Neural progenitor cell (in vitro differentiated cells): ENCODE results near the gene TRIM50. TPM values are rescaled to one million over a fixed set of nuclear protein-coding genes. Genes with fewer than 3 reads are reported as not detected.
"Not testable (repeated sequence)": the region's sequence is repeated elsewhere in the genome, so short reads cannot be mapped to it uniquely, and the experiment has no call there.

Source experiments
- DNase-seq: peaks from one replicate; pipeline ENCODE4 v3.0.0-alpha.2; 2016; ENCODE audit warnings: low spot score
- H2AFZ ChIP-seq: fragments of 200-600 bp; sonication (generic); replicated peaks from 2 replicates; pipeline ENCODE4 v1.6.1; 2016; ENCODE audit warnings: antibody characterized with exemption
- H3F3A ChIP-seq: fragments of 200-600 bp; sonication (generic); 2 replicates; pipeline ENCODE4 v1.6.1; 2016; ENCODE audit warnings: antibody characterized with exemption, low read depth
- H3K27ac ChIP-seq: fragments of 200-600 bp; sonication (generic); 2 replicates; pipeline ENCODE4 v1.5.1; 2016; ENCODE audit warnings: mild to moderate bottlenecking
- H3K27me3 ChIP-seq: fragments of 200-600 bp; sonication (generic); 2 replicates; pipeline ENCODE4 v1.6.1; 2016; ENCODE audit warnings: mild to moderate bottlenecking, moderate library complexity
- H3K36me3 ChIP-seq: fragments of 200-600 bp; sonication (generic); 2 replicates; pipeline ENCODE4 v1.5.1; 2016
- H3K4me1 ChIP-seq: fragments of 200-600 bp; sonication (generic); 2 replicates; pipeline ENCODE4 v1.6.1; 2016; ENCODE audit warnings: mixed run types
- H3K4me2 ChIP-seq: fragments of 200-600 bp; sonication (generic); 2 replicates; pipeline ENCODE4 v1.6.1; 2016
- H3K4me3 ChIP-seq: fragments of 200-600 bp; sonication (generic); 2 replicates; pipeline ENCODE4 v1.5.1; 2016
- H3K79me2 ChIP-seq: fragments of 200-600 bp; sonication (generic); 2 replicates; pipeline ENCODE4 v1.6.1; 2016; ENCODE audit warnings: low read depth
- H3K9ac ChIP-seq: fragments of 200-600 bp; sonication (generic); 2 replicates; pipeline ENCODE4 v1.6.1; 2016
- H3K9me3 ChIP-seq: fragments of 200-600 bp; sonication (generic); 2 replicates; pipeline ENCODE4 v1.5.1; 2016; ENCODE audit warnings: low read depth
- H4K20me1 ChIP-seq: fragments of 200-600 bp; sonication (generic); 2 replicates; pipeline ENCODE4 v1.6.1; 2016; ENCODE audit warnings: low read depth
- H3K27ac Mint-ChIP-seq: 3 replicates; pipeline ENCODE4 v1.8.0; 2021; ENCODE audit warnings: mixed read lengths
- H3K27me3 Mint-ChIP-seq: 2 replicates; pipeline ENCODE4 v1.8.0; 2022; ENCODE audit warnings: low read depth, mild to moderate bottlenecking, inconsistent platforms, moderate library complexity, mixed read lengths; ENCODE audit not compliant: insufficient read depth
- H3K36me3 Mint-ChIP-seq: 3 replicates; pipeline ENCODE4 v1.8.0; 2021; ENCODE audit warnings: mixed read lengths
- H3K4me1 Mint-ChIP-seq: 3 replicates; pipeline ENCODE4 v1.8.0; 2021; ENCODE audit warnings: mixed read lengths
- H3K4me3 Mint-ChIP-seq: 3 replicates; pipeline ENCODE4 v1.8.0; 2021; ENCODE audit warnings: mild to moderate bottlenecking, moderate library complexity, mixed read lengths
- H3K9me3 Mint-ChIP-seq: 3 replicates; pipeline ENCODE4 v1.8.0; 2020; ENCODE audit warnings: mixed read lengths
- CTCF ChIP-seq: fragments of 200-600 bp; sonication (generic); IDR thresholded peaks from 2 replicates; pipeline ENCODE4 v1.5.1; 2017; ENCODE audit warnings: antibody characterized with exemption, mild to moderate bottlenecking
- EZH2 ChIP-seq: fragments of 200-600 bp; sonication (generic); IDR thresholded peaks from 2 replicates; pipeline ENCODE4 v1.6.1; 2017; ENCODE audit warnings: antibody characterized with exemption, mild to moderate bottlenecking, moderate library complexity
- EZH2phosphoT487 ChIP-seq: fragments of 200-600 bp; sonication (generic); IDR thresholded peaks from 2 replicates; pipeline ENCODE4 v1.6.1; 2017; ENCODE audit warnings: antibody characterized with exemption
- total RNA-seq: library from RNA; depleted of rRNA; stranded (reverse); fragments of >200 nt; gene quantifications from 2 replicates; pipeline ENCODE4 v1.2.3, GENCODE V29; 2015; ENCODE audit warnings: low replicate concordance

Gene TRIM50
- not detected in 2 replicates for total RNA-seq

GRCh38 chr7:73327922-73328321, at the start of gene TRIM50, which contains the start of gene FKBP6:
Gene TRIM50 (minus strand): TSS chr7:73328082. CDS start chr7:73324787, 3,295 bp downstream.
Gene FKBP6 (plus strand): TSS chr7:73328161. CDS start chr7:73328429, 268 bp downstream.
- not testable (repeated sequence) for H3K4me2 ChIP-seq, H3K79me2 ChIP-seq, H3K4me3 ChIP-seq, H3K27me3 Mint-ChIP-seq, H2AFZ ChIP-seq, H3K27ac ChIP-seq, H3K4me1 ChIP-seq, H3K27ac Mint-ChIP-seq, H4K20me1 ChIP-seq, H3F3A ChIP-seq, H3K27me3 ChIP-seq, DNase-seq, H3K9me3 Mint-ChIP-seq, H3K9me3 ChIP-seq, H3K9ac ChIP-seq, H3K36me3 Mint-ChIP-seq, H3K36me3 ChIP-seq
- Mint-ChIP-seq H3K4me1 (peaks cover 18% of the 10 kb centered on the region), H3K4me3 (peak within 1 kb of the TSS; percentile 27)

- Mint-ChIP-seq H3K36me3 (no peaks in the 10 kb centered on the region), H3K4me3 (no peak overlapping the region), H3K27ac (no peak overlapping the region), H3K27me3 (peaks cover 6% of the 10 kb centered on the region), H3K4me1 (no peaks in the 10 kb centered on the region), H3K9me3 (no peaks in the 10 kb centered on the region)
- no peak for TF ChIP-seq EZH2
- no peak for TF ChIP-seq EZH2phosphoT487
- TF ChIP-seq CTCF: no peak
- DNase-seq: no peak
- Histone ChIP-seq H3K4me1 (no peaks in the 10 kb centered on the region), H3K36me3 (no peaks in the 10 kb centered on the region), H3K27me3 (no peaks in the 10 kb centered on the region), H3K9me3 (no peaks in the 10 kb centered on the region), H3F3A (no peaks in the 10 kb centered on the region), H4K20me1 (no peaks in the 10 kb centered on the region), H3K9ac (no peak overlapping the region), H3K79me2 (no peaks in the 10 kb centered on the region), H2AFZ (no peak overlapping the region), H3K4me2 (no peak overlapping the region), H3K27ac (no peak overlapping the region), H3K4me3 (no peak overlapping the region)
Measured at GRCh38 chr7:73376671-73377412, 49.0 kb upstream of the TRIM50 start.

GRCh38 chr7:73376262-73376661, 48.4 kb upstream of the TRIM50 start:
- H3K4me3 ChIP-seq, H3K4me1 Mint-ChIP-seq, H3K27ac ChIP-seq, H3K36me3 Mint-ChIP-seq, DNase-seq, H3K4me2 ChIP-seq, H3K9me3 Mint-ChIP-seq, H3K27me3 Mint-ChIP-seq, H2AFZ ChIP-seq, H3K27me3 ChIP-seq, H3K79me2 ChIP-seq, H3K36me3 ChIP-seq, H3K4me1 ChIP-seq, H3F3A ChIP-seq, H3K9me3 ChIP-seq, H3K9ac ChIP-seq, H4K20me1 ChIP-seq, H3K4me3 Mint-ChIP-seq: not testable (repeated sequence)
- H3K27ac Mint-ChIP-seq: peak overlapping the region; percentile 33

GRCh38 chr7:73373741-73374140, 45.9 kb upstream of the TRIM50 start:
- DNase-seq: no peak
- H3K27ac Mint-ChIP-seq: no peak overlapping the region
- no peak for TF ChIP-seq EZH2
- TF ChIP-seq CTCF: no peak
- no peak for TF ChIP-seq EZH2phosphoT487
- no peak overlapping the region for H3K4me3 Mint-ChIP-seq
- Histone ChIP-seq H3K27me3 (no peaks in the 10 kb centered on the region), H3F3A (no peaks in the 10 kb centered on the region), H3K4me1 (no peaks in the 10 kb centered on the region), H3K27ac (no peak overlapping the region), H3K36me3 (no peaks in the 10 kb centered on the region), H2AFZ (no peak overlapping the region), H3K4me2 (no peak overlapping the region), H4K20me1 (no peaks in the 10 kb centered on the region), H3K4me3 (no peak overlapping the region), H3K9me3 (no peaks in the 10 kb centered on the region), H3K79me2 (no peaks in the 10 kb centered on the region), H3K9ac (no peak overlapping the region)
- no peaks in the 10 kb centered on the region for H3K9me3 Mint-ChIP-seq
- no peaks in the 10 kb centered on the region for H3K4me1 Mint-ChIP-seq
- no peaks in the 10 kb centered on the region for H3K36me3 Mint-ChIP-seq
- H3K27me3 Mint-ChIP-seq: peaks cover 7% of the 10 kb centered on the region
